AG08396 (cell line): Measurements from ENCODE around the gene SLC38A10.
A peak's percentile ranks its signal among the peaks of the same experiment; 100 is the strongest.

ENCODE experiments used
- DNase-seq: peaks from one replicate; pipeline ENCODE4 v3.0.0; 2012; ENCODE audit warnings: low spot score, mixed read lengths

The SLC38A10 gene

DNA sequence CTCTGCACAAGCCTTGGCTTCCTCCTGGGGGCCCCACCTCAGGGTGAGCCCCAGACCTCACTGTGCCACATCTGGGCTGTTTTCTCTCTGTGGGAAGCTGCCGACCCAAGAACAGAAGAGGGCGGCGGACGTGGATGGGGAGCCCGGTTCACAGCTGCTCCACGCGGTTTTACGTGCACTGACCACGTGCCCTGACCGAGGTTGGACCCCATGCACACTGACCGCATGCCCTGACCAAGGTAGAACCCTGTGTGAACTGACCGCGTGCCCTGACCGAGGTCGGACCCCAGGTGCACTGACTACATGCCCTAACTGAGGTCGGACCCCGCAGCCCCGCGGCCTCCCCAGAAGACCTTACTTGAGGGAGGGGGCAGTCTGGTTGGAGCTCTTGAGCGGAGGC is 92.0 kb downstream of the SLC38A10 start:
- DNase-seq = no peak

DNA sequence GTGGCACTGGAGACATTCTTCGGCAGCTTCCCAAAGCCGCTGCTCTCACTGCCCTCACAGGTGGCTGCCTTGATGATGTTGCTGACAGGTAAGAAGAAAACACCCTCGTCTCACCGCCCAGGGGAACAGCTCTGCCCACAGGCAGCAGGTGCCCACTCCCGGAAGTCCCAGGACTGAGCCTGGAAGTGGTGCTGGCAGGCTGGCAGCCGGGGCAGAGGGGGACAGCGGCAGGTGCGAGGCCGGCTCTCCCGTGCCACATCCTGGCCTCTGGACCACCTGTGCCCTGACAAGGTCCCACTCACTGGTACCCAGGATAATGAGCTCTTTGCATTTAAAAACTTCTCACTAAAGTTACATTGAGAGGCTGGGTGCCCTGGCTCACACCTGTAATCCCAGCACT is 92.8 kb downstream of the SLC38A10 start:
- no peak for DNase-seq

DNA sequence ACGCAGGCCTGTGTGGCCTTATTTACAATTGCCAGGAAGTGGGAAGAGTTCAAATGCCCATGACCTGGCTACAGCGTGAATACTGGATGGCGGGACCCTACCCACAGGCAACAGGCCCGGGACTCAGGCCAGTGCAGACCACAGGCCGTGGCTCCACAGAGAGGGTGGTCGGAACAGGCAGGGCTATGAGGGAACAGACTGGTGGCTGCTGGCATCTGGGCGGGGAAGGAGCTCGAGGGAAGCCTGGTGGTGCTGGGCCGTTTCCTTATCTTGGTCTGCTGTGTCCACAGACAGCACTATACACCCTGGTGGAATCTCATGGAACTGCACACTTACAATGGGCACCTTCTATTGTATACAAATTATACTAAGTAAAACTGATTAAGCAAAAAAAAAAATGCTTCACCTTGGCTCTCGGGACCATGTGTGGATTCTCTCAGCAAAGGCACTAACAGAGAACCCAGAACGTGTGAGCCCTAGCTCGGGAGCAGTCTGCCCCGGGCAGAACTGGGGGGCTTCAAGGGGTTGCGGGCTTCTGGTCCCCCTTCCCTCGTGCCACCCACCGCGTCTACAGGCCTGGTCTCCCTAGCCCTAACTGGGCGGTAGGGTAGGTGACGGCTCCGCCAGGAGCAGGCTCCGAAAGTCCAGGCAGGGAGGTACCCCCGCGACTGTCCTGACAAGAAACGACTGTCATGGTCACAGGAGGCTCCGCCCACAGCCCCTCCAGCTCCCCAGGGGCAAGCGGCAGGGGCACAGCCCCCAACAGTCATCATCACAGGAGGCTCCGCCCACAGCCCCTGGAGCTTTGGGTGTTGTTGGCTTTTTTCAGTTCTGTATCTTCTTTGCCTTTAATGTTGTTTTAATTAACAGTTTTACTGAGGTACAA is 94.2 kb downstream of the SLC38A10 start:
- peak; percentile 91 for DNase-seq

DNA sequence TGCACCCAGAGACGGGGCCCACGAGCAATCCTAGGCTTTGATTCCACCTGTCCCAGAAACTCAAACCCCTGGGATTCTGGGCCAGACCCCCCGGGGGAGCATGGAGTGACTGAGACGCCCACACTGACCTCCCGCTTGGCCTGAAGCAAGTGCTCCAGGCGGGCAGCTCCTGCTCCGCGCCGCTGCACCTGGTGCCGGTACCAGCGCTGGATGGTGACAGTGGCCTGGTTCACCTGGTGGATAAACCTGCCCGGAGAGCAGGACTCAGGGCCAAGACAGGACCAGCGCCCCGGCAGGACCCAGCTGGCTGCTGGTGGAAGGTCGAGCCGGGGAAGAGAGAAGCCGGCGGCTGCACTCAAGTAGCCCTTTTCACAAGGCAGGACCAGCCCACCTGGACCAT is 94.9 kb downstream of the SLC38A10 start:
- no peak for DNase-seq

DNA sequence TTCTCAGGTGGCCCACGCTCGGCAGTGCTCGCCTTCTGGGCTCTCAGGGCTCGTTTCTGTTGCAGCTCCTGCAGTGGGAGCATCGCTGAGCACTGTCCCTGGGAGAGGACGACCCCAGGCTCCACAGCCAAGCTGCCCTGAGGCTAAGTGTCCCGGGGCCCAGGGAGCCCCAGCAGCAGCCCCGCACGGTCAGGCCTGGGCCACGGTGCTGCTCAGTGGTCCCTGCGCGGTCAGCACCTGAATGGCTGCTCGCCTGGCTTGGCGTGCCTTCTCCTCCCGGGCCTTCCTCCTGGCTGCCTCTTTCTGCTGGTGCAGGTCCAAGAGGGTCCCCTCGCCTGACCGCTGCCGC is 95.7 kb downstream of the SLC38A10 start:
- no peak for DNase-seq

DNA sequence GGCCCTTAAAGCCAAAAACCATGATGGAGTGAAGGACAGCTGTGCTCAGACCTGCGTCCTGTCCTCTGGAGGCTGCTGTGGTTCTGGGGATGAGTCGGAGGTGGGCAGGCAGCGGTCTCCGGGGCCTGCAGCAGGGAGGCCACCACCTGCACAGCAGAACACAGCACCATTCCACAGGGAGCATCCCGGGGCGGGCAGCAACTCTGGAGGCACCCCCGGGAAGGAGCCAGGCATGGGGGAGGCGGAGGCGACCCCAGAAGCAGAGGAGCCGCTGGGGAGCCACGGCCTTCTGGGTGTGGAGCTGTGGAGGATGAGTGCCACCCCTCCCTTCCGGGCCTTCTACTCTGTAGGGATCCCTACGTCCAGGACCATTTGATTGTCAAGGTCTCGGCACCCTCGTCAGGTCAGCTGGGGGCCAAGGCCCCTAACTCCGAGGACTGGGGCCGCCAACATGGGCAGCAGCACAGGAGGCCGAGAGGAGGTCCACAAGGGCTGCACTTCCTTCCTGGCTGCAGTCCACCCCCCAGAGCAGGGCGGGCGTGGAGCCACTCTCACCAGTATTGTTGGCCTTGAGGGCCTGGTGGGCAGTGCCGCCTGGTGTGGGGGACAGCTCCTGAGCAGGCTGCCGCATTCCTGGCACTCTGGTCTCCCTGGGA is 96.2 kb downstream of the SLC38A10 start:
- no peak for DNase-seq

DNA sequence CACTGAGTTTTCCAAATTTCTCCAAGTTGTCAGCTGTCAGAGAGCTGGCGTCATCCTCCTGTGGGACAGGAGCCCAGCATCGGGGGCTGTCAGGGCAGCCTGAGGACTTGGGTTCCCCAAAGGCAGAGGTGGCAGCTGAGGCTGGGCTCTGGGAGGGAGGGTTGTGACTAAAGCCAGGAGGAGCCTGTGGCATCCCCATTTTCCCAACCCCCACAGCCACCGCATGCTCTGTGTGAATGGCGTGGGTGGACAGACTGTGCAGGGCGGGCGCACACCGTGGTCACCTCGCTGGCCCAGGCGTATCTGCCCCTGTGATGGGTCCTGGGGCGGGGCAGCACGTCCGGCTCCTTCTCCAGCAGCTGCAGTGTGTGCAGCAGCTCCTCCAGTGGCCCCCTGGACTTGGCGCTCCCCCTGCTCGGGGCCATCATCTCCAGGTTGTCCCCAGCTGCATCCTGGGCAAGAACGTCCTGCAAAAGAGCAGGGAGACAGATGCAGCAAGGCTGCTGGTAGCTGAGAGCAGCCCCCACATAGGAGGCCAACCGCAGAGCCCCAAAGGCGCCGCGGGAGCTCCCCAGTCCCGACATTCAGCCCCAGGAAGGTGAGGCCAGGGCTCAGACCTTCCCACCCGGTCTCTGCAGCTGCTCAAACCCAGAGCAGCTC is 97.1 kb downstream of the SLC38A10 start:
- no peak for DNase-seq

DNA sequence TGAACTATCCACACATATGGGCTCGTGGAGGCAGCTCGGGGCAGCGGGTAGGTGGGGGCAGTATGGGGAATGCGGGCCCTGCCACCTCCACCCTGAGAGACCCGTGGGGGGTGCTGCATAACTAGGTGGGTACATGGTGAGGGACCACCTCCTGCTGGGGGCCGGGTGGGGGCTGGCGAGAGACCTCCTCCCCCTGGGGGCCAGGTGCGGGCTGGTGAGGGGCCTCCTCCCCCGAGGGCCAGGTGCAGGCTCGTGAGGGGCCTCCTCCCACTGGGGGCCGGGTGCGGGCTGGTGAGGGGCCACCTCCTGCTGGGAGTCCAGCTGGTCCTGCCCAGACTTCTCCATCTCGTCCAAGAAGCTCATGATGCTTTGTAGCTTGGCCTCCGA is 97.7 kb downstream of the SLC38A10 start:
- DNase-seq = no peak

DNA sequence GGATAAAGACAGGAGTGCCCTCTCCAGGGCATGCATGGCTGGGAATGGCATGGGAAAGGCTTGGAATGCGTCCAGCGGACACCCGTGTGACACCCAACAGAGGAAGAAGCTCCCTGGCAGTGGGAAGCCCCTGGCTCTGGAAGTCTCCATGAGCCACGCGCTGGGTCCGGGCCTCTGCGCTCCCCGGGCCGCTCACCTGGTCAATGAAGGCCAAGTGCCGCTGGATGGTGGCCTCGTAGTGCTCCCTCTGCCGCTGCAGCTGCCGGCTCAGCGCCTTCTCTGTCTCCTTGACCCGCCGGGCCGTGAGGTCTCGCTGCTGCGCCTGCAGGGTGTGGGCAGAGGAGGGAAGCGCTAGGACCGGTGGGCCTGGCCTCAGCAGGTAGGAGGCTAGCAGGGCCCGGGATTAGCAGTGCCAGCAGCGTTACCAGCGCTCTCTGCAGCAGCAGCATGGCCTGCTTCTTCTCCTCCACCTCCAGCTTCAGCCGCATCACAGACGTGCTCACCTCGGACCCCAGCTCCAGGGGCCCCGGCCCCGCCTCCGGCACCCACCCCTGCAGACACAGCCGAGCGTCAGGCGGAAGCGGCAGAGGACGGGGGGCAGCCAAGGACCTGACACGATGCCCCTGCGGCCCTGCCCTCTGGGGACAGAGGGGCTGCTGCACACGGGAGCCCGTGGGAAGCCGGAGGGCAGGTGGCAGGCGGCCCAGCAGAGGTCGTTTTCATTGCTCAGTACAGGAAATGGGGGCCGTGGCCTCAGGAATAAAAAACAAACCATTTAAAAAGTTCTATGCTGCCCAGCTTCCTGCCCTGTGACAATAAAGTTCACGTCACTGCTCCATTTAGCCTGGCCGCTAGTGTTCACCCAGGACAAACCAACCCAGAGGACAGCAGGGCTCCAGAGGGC is 98.3 kb downstream of the SLC38A10 start:
- no peak for DNase-seq

DNA sequence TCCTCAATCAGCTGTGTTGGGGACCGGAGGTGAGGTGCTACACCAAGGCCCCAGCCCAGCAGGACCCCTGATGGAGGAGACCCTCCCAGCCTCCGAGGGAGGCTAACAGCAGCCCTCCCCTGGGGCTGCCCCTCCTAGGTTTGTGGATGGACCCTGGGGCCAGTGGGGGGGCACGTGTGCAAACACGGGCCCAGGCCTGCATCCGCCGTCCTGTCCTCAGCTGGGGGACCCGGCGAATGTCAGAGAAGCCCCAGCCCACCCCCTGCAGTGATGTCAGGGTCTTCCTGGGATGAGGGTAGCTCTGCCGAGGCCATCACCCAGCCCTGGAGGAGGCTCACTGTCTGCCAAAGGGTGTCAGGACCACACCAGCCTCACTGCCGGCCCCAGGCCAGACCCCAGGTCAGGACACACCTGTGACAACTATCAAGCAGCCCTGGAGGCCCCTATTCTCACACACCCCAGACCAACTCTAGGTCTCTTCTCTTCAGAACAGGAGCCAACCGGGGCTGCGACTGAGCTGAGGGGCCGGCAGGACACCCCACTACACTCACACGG is 99.1 kb downstream of the SLC38A10 start:
- no peak for DNase-seq
